H9 (cell line): ENCODE data around the gene MTIF2. TPM values are rescaled to one million over a fixed set of nuclear protein-coding genes. Genes with fewer than 3 reads are reported as not detected.

Experiments used
- DNase-seq: peaks from one replicate; pipeline ENCODE4 v3.0.0-alpha.2; 2017
- H2AFZ ChIP-seq: one replicate; pipeline ENCODE4 v1.6.1; 2013; ENCODE audit warnings: mild to moderate bottlenecking, low read length, control low read depth, moderate library complexity
- H2AK5ac ChIP-seq: 2 replicates; pipeline ENCODE4 v1.6.1; 2013; ENCODE audit warnings: low read length, control low read depth, mixed read lengths; ENCODE audit not compliant: insufficient read length
- H2BK120ac ChIP-seq: one replicate; pipeline ENCODE4 v1.6.1; 2013; ENCODE audit warnings: low read depth, mild to moderate bottlenecking, low read length, control low read depth, inconsistent platforms; ENCODE audit not compliant: poor library complexity, severe bottlenecking
- H2BK12ac ChIP-seq: 2 replicates; pipeline ENCODE4 v1.6.1; 2013; ENCODE audit warnings: low read length, control low read depth, mixed read lengths, low read depth; ENCODE audit not compliant: insufficient read length
- H2BK15ac ChIP-seq: 2 replicates; pipeline ENCODE4 v1.6.1; 2013; ENCODE audit warnings: low read depth, low read length, control low read depth
- H2BK20ac ChIP-seq: one replicate; pipeline ENCODE4 v1.6.1; 2013; ENCODE audit warnings: low read depth, mild to moderate bottlenecking, low read length, control low read depth, inconsistent platforms; ENCODE audit not compliant: poor library complexity, severe bottlenecking
- H2BK5ac ChIP-seq: 2 replicates; pipeline ENCODE4 v1.6.1; 2013; ENCODE audit warnings: low read length, control low read depth, mixed read lengths; ENCODE audit not compliant: insufficient read length
- H3K14ac ChIP-seq: 2 replicates; pipeline ENCODE4 v1.6.1; 2013; ENCODE audit warnings: low read length, control low read depth; ENCODE audit not compliant: insufficient read depth
- H3K18ac ChIP-seq: 2 replicates; pipeline ENCODE4 v1.6.1; 2013; ENCODE audit warnings: low read depth, mild to moderate bottlenecking, mixed read lengths, low read length, control low read depth; ENCODE audit not compliant: insufficient read length
- H3K23ac ChIP-seq: 2 replicates; pipeline ENCODE4 v1.6.1; 2013; ENCODE audit warnings: low read length, control low read depth, mixed read lengths, low read depth; ENCODE audit not compliant: insufficient read length
- H3K23me2 ChIP-seq: 2 replicates; pipeline ENCODE4 v1.6.1; 2013; ENCODE audit warnings: low read depth, mild to moderate bottlenecking, mixed read lengths, low read length, control low read depth; ENCODE audit not compliant: insufficient read length, poor library complexity, severe bottlenecking
- H3K27ac ChIP-seq: 2 replicates; pipeline ENCODE4 v1.5.1; 2013; ENCODE audit warnings: low read length, control low read depth, mixed read lengths, low read depth; ENCODE audit not compliant: insufficient read length
- H3K27me3 ChIP-seq: 2 replicates; pipeline ENCODE4 v1.6.1; 2013; ENCODE audit warnings: low read length, control low read depth, inconsistent platforms; ENCODE audit not compliant: insufficient read depth
- H3K4ac ChIP-seq: 2 replicates; pipeline ENCODE4 v1.6.1; 2013; ENCODE audit warnings: low read depth, mild to moderate bottlenecking, control low read depth, inconsistent platforms, low read length, moderate library complexity
- H3K4me1 ChIP-seq: 2 replicates; pipeline ENCODE4 v1.6.1; 2013; ENCODE audit warnings: low read length, control low read depth, inconsistent platforms; ENCODE audit not compliant: insufficient read depth
- H3K4me2 ChIP-seq: 2 replicates; pipeline ENCODE4 v1.6.1; 2013; ENCODE audit warnings: low read length, control low read depth, mixed read lengths; ENCODE audit not compliant: insufficient read length, insufficient read depth
- H3K56ac ChIP-seq: 2 replicates; pipeline ENCODE4 v1.6.1; 2013; ENCODE audit warnings: low read depth, mild to moderate bottlenecking, mixed read lengths, low read length, control low read depth; ENCODE audit not compliant: insufficient read length
- H3K79me1 ChIP-seq: 2 replicates; pipeline ENCODE4 v1.6.1; 2013; ENCODE audit warnings: low read depth, mild to moderate bottlenecking, moderate library complexity, low read length, control low read depth, inconsistent platforms; ENCODE audit not compliant: insufficient read depth, poor library complexity, severe bottlenecking
- H3K79me2 ChIP-seq: 2 replicates; pipeline ENCODE4 v1.6.1; 2013; ENCODE audit warnings: low read length, control low read depth, inconsistent platforms; ENCODE audit not compliant: insufficient read depth
- H3K9ac ChIP-seq: 2 replicates; pipeline ENCODE4 v1.6.1; 2013; ENCODE audit warnings: low read length, control low read depth, mixed read lengths; ENCODE audit not compliant: insufficient read length; ENCODE audit errors: extremely low read depth
- H3K9me3 ChIP-seq: one replicate; pipeline ENCODE4 v1.6.1; 2013; ENCODE audit warnings: low read depth, low read length, inconsistent platforms; ENCODE audit not compliant: control insufficient read depth
- H3T11ph ChIP-seq: one replicate; pipeline ENCODE4 v1.6.1; 2013; ENCODE audit warnings: mild to moderate bottlenecking, low read length, control low read depth, inconsistent platforms
- H4K20me1 ChIP-seq: one replicate; pipeline ENCODE4 v1.6.1; 2013; ENCODE audit not compliant: control insufficient read depth, insufficient read length, insufficient read depth
- H4K5ac ChIP-seq: 2 replicates; pipeline ENCODE4 v1.6.1; 2013; ENCODE audit warnings: low read depth, mild to moderate bottlenecking, mixed read lengths, low read length, control low read depth; ENCODE audit not compliant: insufficient read length
- H4K8ac ChIP-seq: replicated peaks from 2 replicates; pipeline ENCODE4 v1.6.1; 2013; ENCODE audit warnings: low read length, control low read depth, mixed read lengths, low read depth; ENCODE audit not compliant: insufficient read length
- H4K91ac ChIP-seq: 2 replicates; pipeline ENCODE4 v1.6.1; 2013; ENCODE audit warnings: low read depth, mild to moderate bottlenecking, moderate library complexity, mixed read lengths, low read length, control low read depth; ENCODE audit not compliant: insufficient read length
- H3K27ac Mint-ChIP-seq, 3 experiments: 2 replicates in 2 of 3; 3 replicates in 1 of 3; pipeline ENCODE4 v1.8.0; 2020 to 2021; ENCODE audit warnings: mixed read lengths in 3 of 3, mild to moderate bottlenecking in 1 of 3, moderate library complexity in 1 of 3
- H3K27me3 Mint-ChIP-seq: 2 replicates; pipeline ENCODE4 v1.8.0; 2021; ENCODE audit warnings: low read depth, mild to moderate bottlenecking, moderate library complexity, mixed read lengths
- H3K36me3 Mint-ChIP-seq, 3 experiments: 2 replicates in 2 of 3; 3 replicates in 1 of 3; pipeline ENCODE4 v1.8.0; 2020 to 2021; ENCODE audit warnings: low read depth in 3 of 3, mixed read lengths in 3 of 3; ENCODE audit not compliant: insufficient read depth in 1 of 3
- H3K4me1 Mint-ChIP-seq, 2 experiments: 2 replicates each; pipeline ENCODE4 v1.8.0; 2020; ENCODE audit warnings: mixed read lengths in 2 of 2
- H3K4me3 Mint-ChIP-seq, 2 experiments: 2 replicates in 1 of 2; 3 replicates in 1 of 2; pipeline ENCODE4 v1.8.0; 2020 to 2021; ENCODE audit warnings: mild to moderate bottlenecking in 2 of 2, mixed read lengths in 2 of 2, moderate library complexity in 1 of 2
- H3K9me3 Mint-ChIP-seq, 2 experiments: 2 replicates in 1 of 2; 3 replicates in 1 of 2; pipeline ENCODE4 v1.8.0; 2020; ENCODE audit warnings: mild to moderate bottlenecking in 2 of 2, mixed read lengths in 2 of 2, moderate library complexity in 1 of 2
- CTCF ChIP-seq: fragments of 200-600 bp; sonication (generic); conservative IDR thresholded peaks from 3 replicates; pipeline ENCODE4 v1.8.0; 2021; ENCODE audit warnings: antibody characterized with exemption, mild to moderate bottlenecking
- WGBS: extraction: QIAGEN DNeasy Blood & Tissue Kit; methylation state at CpG from one replicate; pipeline ENCODE4 v1.1.7; 2013; ENCODE audit warnings: missing lambda C conversion rate, low lambda C conversion rate, mixed read lengths; ENCODE audit not compliant: insufficient read length; ENCODE audit errors: extremely low coverage; 5-methylcytosine and 5-hydroxymethylcytosine counted together
- total RNA-seq: library from RNA; stranded (reverse); gene quantifications from 2 replicates; pipeline ENCODE4 v1.2.1, GENCODE V29; 2021

Gene MTIF2
- total RNA-seq, 1 experiment from 2014 or later, result 35.6 TPM

GRCh38 chr2:55200416-55200815 is 68.6 kb downstream of the MTIF2 start:
- H3K4me1 Mint-ChIP-seq, result no peaks in the 10 kb centered on the region
- no peak overlapping the region for H3K56ac ChIP-seq
- H3K9ac ChIP-seq, result no peak overlapping the region
- no peaks in the 10 kb centered on the region for H3K9me3 ChIP-seq
- H2BK15ac ChIP-seq, result no peak overlapping the region
- no peak overlapping the region for H2AK5ac ChIP-seq
- H3K79me1 ChIP-seq, result no peaks in the 10 kb centered on the region
- H3K79me2 ChIP-seq, result no peaks in the 10 kb centered on the region
- no peak overlapping the region for H3K4me2 ChIP-seq
- H2BK5ac ChIP-seq, result no peak overlapping the region
- no peak for TF ChIP-seq CTCF
- no peak overlapping the region for H3K4me3 Mint-ChIP-seq
- peaks cover 4% of the 10 kb centered on the region for H4K20me1 ChIP-seq
- no peak overlapping the region for H3K27ac Mint-ChIP-seq
- H2AFZ ChIP-seq, result no peak overlapping the region
- H2BK120ac ChIP-seq, result no peak overlapping the region
- H3K23ac ChIP-seq, result no peak overlapping the region
- H3K9me3 Mint-ChIP-seq, result peaks cover 4 to 14% of the 10 kb centered on the region in 2 experiments; a peak in 4 of 5 replicates
- DNase-seq, result no peak
- no peaks in the 10 kb centered on the region for H3K4me1 ChIP-seq
- no peak overlapping the region for H4K8ac ChIP-seq
- H3K18ac ChIP-seq, result no peak overlapping the region
- no peak overlapping the region for H3K14ac ChIP-seq
- no peak overlapping the region for H3K4ac ChIP-seq
- no peak overlapping the region for H4K5ac ChIP-seq
- no peak overlapping the region for H2BK12ac ChIP-seq
- no peak overlapping the region for H3T11ph ChIP-seq
- no peaks in the 10 kb centered on the region for H3K27me3 Mint-ChIP-seq
- H4K91ac ChIP-seq, result no peak overlapping the region
- no peaks in the 10 kb centered on the region for H3K27me3 ChIP-seq
- H2BK20ac ChIP-seq, result no peak overlapping the region
- peaks cover 28 to 49% (median 44%) of the 10 kb centered on the region in 3 experiments for H3K36me3 Mint-ChIP-seq
- no peaks in the 10 kb centered on the region for H3K23me2 ChIP-seq
- no peak overlapping the region for H3K27ac ChIP-seq
- no CpG with 5 or more reads among the region's 1 CpG for WGBS
